OCI-LY7 (cell line): ENCODE results near the gene GLIS1. TPM values are rescaled to one million over a fixed set of nuclear protein-coding genes. Genes with fewer than 3 reads are reported as not detected.

Experiments
- BruUV-seq: library from RNA; stranded (reverse); fragments of 400-500 nt; replicated peaks from 2 replicates; lab custom pipeline; 2021; lab: Mats Ljungman, UMichigan
- CTCF ChIA-PET: fragments of 300-600 bp; sonication (Branson Sonifier 250); formaldehyde crosslinking; loops from one replicate; lab custom pipeline; 2022; ENCODE audit warnings: antibody characterized with exemption; ENCODE audit not compliant: unreplicated experiment; lab: Charles Lee
- POLR2A ChIA-PET: fragments of 300-600 bp; sonication (Branson Sonifier 250); formaldehyde crosslinking; loops from one replicate; lab custom pipeline; 2022; ENCODE audit warnings: antibody characterized with exemption; lab: Charles Lee
- DNase-seq: peaks from one replicate; pipeline ENCODE4 v3.0.0-alpha.2; 2015; ENCODE audit warnings: low spot score
- H2AFZ ChIP-seq: fragments of 200-600 bp; sonication (generic), shearing (Covaris generic); 2 replicates; pipeline ENCODE4 v1.6.1; 2014; ENCODE audit warnings: mild to moderate bottlenecking, antibody characterized with exemption, low read length, moderate library complexity
- H3K27ac ChIP-seq: fragments of 200-600 bp; sonication (generic); 2 replicates; pipeline ENCODE4 v1.5.1; 2014; ENCODE audit warnings: mixed run types, low read depth, mild to moderate bottlenecking, moderate library complexity, low read length, inconsistent platforms; ENCODE audit not compliant: poor library complexity, severe bottlenecking
- H3K36me3 ChIP-seq: fragments of 200-600 bp; sonication (generic); 2 replicates; pipeline ENCODE4 v1.6.1; 2014; ENCODE audit warnings: mild to moderate bottlenecking, antibody characterized with exemption, low read length, moderate library complexity, mixed read lengths; ENCODE audit not compliant: insufficient read depth
- H3K4me1 ChIP-seq: fragments of 200-600 bp; sonication (generic); 2 replicates; pipeline ENCODE4 v1.5.1; 2014; ENCODE audit warnings: mild to moderate bottlenecking, low read length; ENCODE audit not compliant: insufficient read depth, poor library complexity, severe bottlenecking
- H3K4me2 ChIP-seq: fragments of 200-600 bp; sonication (generic); 2 replicates; pipeline ENCODE4 v1.6.1; 2014; ENCODE audit warnings: mild to moderate bottlenecking, low read length
- H3K4me3 ChIP-seq: fragments of 200-600 bp; sonication (generic); 2 replicates; pipeline ENCODE4 v1.5.1; 2014; ENCODE audit warnings: mild to moderate bottlenecking, low read depth, low read length; ENCODE audit not compliant: poor library complexity, severe bottlenecking
- H3K79me2 ChIP-seq: fragments of 200-600 bp; sonication (generic); 2 replicates; pipeline ENCODE4 v1.6.1; 2016; ENCODE audit warnings: low read depth, mild to moderate bottlenecking, low read length, moderate library complexity, mixed read lengths; ENCODE audit not compliant: insufficient read depth
- H3K9me2 ChIP-seq: fragments of 200-600 bp; sonication (generic); 2 replicates; pipeline ENCODE4 v1.6.1; 2016; ENCODE audit warnings: mild to moderate bottlenecking, low read length, mixed read lengths; ENCODE audit not compliant: insufficient read depth
- H3K9me3 ChIP-seq: fragments of 200-600 bp; sonication (generic); 2 replicates; pipeline ENCODE4 v1.6.1; 2014; ENCODE audit warnings: mild to moderate bottlenecking, mixed run types, low read length, mixed read lengths
- H4K20me1 ChIP-seq: fragments of 200-600 bp; sonication (generic); 2 replicates; pipeline ENCODE4 v1.6.1; 2014; ENCODE audit warnings: mild to moderate bottlenecking, antibody characterized with exemption, low read length, moderate library complexity, mixed read lengths; ENCODE audit not compliant: insufficient read depth
- EZH2phosphoT487 ChIP-seq: fragments of 200-600 bp; sonication (generic); IDR thresholded peaks from 2 replicates; pipeline ENCODE4 v1.6.1; 2018; ENCODE audit warnings: low read depth, borderline replicate concordance, mild to moderate bottlenecking, mixed run types, antibody characterized with exemption, low read length, moderate library complexity, mixed read lengths
- intact Hi-C: fragments of 100-400 bp; cut with micrococcal nuclease; formaldehyde crosslinking; loops from one replicate; pipeline ENCODE4 v1.10.0; 2022; ENCODE audit not compliant: unreplicated experiment
- total RNA-seq, 2 experiments: library from RNA; depleted of rRNA in 1 of 2; stranded (reverse); fragments of >200 nt in 1 of 2; shearing (Covaris generic) in 1 of 2; gene quantifications; 2 replicates each; pipeline ENCODE4 v1.2.3, GENCODE V29; 2014 to 2022
- TF ChIP-seq, protein P1 (sequence below): fragments of 200-600 bp; sonication (generic); conservative IDR thresholded peaks from 2 replicates; pipeline ENCODE4 v1.5.1; 2014; ENCODE audit warnings: mild to moderate bottlenecking, antibody characterized with exemption, low read length, moderate library complexity, mixed read lengths

GLIS1 gene
- total RNA-seq, 2 experiments from 2014 or later, result not detected

DNA sequence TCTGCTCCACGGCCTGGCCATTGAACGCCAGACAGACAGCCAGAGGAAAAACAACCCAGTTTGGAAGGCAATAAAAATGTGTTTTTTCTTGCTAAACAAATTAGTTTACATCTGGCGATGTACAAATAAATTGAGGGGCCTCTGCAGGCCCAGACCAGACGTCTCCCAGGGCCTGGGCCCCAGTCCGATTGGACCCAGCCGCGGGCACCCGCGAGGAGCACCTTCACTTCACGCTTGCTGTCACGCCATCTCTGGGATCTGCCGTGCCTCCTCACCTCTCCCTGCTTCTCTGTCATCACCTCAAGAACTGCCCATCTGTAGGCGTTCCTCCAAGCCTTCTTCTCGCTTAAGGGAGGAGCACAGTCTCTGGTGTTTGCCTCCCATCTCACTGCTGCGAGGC, 61.5 kb downstream of the GLIS1 start:
- no peaks in the 10 kb centered on the region for H4K20me1 ChIP-seq
- CTCF ChIA-PET, result no interaction called here
- H3K4me3 ChIP-seq, result no peak overlapping the region
- no peaks in the 10 kb centered on the region for H3K4me1 ChIP-seq
- H3K9me2 ChIP-seq, result no peaks in the 10 kb centered on the region
- H3K27ac ChIP-seq, result no peak overlapping the region
- no peaks in the 10 kb centered on the region for H3K79me2 ChIP-seq
- H3K36me3 ChIP-seq, result no peaks in the 10 kb centered on the region
- POLR2A ChIA-PET, result no interaction called here
- no peak for DNase-seq
- no peaks in the 10 kb centered on the region for H3K9me3 ChIP-seq
- no peak overlapping the region for H2AFZ ChIP-seq
- intact Hi-C loops, result no loop called here
- no peak overlapping the region for H3K4me2 ChIP-seq
- BruUV-seq, result no TSS peak
- TF ChIP-seq, protein P1, sequence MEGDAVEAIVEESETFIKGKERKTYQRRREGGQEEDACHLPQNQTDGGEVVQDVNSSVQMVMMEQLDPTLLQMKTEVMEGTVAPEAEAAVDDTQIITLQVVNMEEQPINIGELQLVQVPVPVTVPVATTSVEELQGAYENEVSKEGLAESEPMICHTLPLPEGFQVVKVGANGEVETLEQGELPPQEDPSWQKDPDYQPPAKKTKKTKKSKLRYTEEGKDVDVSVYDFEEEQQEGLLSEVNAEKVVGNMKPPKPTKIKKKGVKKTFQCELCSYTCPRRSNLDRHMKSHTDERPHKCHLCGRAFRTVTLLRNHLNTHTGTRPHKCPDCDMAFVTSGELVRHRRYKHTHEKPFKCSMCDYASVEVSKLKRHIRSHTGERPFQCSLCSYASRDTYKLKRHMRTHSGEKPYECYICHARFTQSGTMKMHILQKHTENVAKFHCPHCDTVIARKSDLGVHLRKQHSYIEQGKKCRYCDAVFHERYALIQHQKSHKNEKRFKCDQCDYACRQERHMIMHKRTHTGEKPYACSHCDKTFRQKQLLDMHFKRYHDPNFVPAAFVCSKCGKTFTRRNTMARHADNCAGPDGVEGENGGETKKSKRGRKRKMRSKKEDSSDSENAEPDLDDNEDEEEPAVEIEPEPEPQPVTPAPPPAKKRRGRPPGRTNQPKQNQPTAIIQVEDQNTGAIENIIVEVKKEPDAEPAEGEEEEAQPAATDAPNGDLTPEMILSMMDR, result no peak
- no peak for TF ChIP-seq EZH2phosphoT487

DNA sequence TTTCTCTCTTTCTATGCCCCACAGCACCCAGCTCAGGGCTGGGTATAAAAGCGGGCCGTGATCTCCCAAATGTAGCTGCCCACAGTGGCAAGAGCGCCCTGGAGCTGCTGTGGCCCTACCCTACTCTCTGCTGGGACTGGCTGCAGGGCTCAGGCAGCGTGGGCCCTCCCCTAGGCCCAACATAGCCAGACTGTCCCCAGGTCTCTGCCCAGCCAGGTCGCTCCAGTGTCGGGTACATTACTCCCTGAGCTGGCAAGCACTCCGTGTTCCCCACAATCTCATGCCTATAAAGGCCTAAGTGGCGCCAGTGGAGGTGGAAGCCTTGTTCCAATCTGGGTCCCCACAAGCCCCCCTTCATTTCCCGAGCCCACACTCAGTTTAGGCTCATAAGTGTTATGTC, 66.2 kb downstream of the GLIS1 start:
- ChIA-PET CTCF (interaction anchor here (0.6 kb wide), 1 partner anchor 560 kb away, joined by 4 read pairs; no protein-coding TSS in a partner anchor), POLR2A (no interaction called here)
- H3K9me2 ChIP-seq, result no peaks in the 10 kb centered on the region
- H3K9me3 ChIP-seq, result no peaks in the 10 kb centered on the region
- no peaks in the 10 kb centered on the region for H4K20me1 ChIP-seq
- H3K4me3 ChIP-seq, result no peak overlapping the region
- no peak overlapping the region for H3K27ac ChIP-seq
- no peak for DNase-seq
- H2AFZ ChIP-seq, result no peak overlapping the region
- intact Hi-C loops, result no loop called here
- H3K79me2 ChIP-seq, result no peaks in the 10 kb centered on the region
- no TSS peak for BruUV-seq
- no peaks in the 10 kb centered on the region for H3K4me1 ChIP-seq
- TF ChIP-seq EZH2phosphoT487, result no peak
- TF ChIP-seq, protein P1, result no peak
- no peaks in the 10 kb centered on the region for H3K36me3 ChIP-seq
- H3K4me2 ChIP-seq, result no peak overlapping the region

DNA sequence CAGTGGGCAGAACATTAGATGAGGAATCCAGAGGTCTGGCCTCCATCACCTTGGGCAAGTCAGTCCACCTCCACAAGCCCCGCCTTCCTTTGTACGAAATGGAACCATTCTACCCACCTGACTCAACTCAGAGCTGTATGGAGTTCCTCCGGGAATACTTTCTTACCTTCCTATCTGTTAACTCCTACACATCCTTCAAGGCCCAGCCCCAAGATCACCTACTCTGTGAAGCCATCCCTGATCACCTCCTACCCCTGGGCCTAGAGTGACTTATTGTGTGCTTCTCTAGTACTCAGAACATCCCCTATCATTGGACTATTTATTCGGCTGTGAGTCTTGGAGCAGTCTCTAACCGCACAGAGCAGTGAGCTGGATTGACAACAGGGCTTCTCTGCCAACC, 66.7 kb downstream of the GLIS1 start:
- Histone ChIP-seq H3K4me3 (no peak overlapping the region), H3K79me2 (no peaks in the 10 kb centered on the region), H3K9me2 (no peaks in the 10 kb centered on the region), H3K4me1 (no peaks in the 10 kb centered on the region), H2AFZ (no peak overlapping the region), H3K9me3 (no peaks in the 10 kb centered on the region), H3K4me2 (no peak overlapping the region), H4K20me1 (no peaks in the 10 kb centered on the region), H3K36me3 (no peaks in the 10 kb centered on the region), H3K27ac (no peak overlapping the region)
- ChIA-PET POLR2A (no interaction called here), CTCF (interaction anchor here (0.6 kb wide), 1 partner anchor 559 kb away, joined by 4 read pairs; no protein-coding TSS in a partner anchor)
- intact Hi-C loops, result no loop called here
- no peak for DNase-seq
- BruUV-seq, result no TSS peak
- TF ChIP-seq, protein P1, result no peak
- no peak for TF ChIP-seq EZH2phosphoT487
